Right ventricle myocardium superior (tissue), 1 donor: ENCODE measurements around the gene CERCAM. TPM values are rescaled to one million over a fixed set of nuclear protein-coding genes. Genes with fewer than 3 reads are reported as not detected.

ENCODE experiments used
- ATAC-seq: fragments of 200-7000 bp; cut with Tn5 transposase; one replicate; pipeline ENCODE4 v1.9.1; 2020; ENCODE audit warnings: mild to moderate bottlenecking; ENCODE audit not compliant: poor library complexity
- DNase-seq: peaks from one replicate; pipeline ENCODE4 v3.0.0-alpha.2; 2020
- intact Hi-C: fragments of 100-400 bp; cut with DNase I; formaldehyde crosslinking; loops from one replicate; pipeline ENCODE4 v1.11.2; 2022
- long read RNA-seq: library from polyadenylated mRNA; unstranded; transcript quantifications from one replicate; pipeline ENCODE4 v2.0.0, GENCODE V29; 2021
- total RNA-seq: library from RNA; stranded (reverse); fragmentation: NEBNext Ultra II Directional; extraction: Animal tissue kit (Norgen Biotek cat#: 25700); gene quantifications from one replicate; pipeline ENCODE4 v1.2.1, GENCODE V29; 2021
- donor health status: DM: no; HTN: yes; CAD: no; lungs with severe emphysema.

Gene CERCAM, protein sequence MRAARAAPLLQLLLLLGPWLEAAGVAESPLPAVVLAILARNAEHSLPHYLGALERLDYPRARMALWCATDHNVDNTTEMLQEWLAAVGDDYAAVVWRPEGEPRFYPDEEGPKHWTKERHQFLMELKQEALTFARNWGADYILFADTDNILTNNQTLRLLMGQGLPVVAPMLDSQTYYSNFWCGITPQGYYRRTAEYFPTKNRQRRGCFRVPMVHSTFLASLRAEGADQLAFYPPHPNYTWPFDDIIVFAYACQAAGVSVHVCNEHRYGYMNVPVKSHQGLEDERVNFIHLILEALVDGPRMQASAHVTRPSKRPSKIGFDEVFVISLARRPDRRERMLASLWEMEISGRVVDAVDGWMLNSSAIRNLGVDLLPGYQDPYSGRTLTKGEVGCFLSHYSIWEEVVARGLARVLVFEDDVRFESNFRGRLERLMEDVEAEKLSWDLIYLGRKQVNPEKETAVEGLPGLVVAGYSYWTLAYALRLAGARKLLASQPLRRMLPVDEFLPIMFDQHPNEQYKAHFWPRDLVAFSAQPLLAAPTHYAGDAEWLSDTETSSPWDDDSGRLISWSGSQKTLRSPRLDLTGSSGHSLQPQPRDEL
- 7.2 TPM for total RNA-seq
- long read RNA-seq, transcript CERCAM-201 (13 exons, 2,685 nt), result major isoform, 23 of 29 reads
- long read RNA-seq, partial matches to known transcripts, result 5 of 29 reads
- long read RNA-seq, other reads (novel, unspliced or antisense), result 1 of 29 reads

DNA sequence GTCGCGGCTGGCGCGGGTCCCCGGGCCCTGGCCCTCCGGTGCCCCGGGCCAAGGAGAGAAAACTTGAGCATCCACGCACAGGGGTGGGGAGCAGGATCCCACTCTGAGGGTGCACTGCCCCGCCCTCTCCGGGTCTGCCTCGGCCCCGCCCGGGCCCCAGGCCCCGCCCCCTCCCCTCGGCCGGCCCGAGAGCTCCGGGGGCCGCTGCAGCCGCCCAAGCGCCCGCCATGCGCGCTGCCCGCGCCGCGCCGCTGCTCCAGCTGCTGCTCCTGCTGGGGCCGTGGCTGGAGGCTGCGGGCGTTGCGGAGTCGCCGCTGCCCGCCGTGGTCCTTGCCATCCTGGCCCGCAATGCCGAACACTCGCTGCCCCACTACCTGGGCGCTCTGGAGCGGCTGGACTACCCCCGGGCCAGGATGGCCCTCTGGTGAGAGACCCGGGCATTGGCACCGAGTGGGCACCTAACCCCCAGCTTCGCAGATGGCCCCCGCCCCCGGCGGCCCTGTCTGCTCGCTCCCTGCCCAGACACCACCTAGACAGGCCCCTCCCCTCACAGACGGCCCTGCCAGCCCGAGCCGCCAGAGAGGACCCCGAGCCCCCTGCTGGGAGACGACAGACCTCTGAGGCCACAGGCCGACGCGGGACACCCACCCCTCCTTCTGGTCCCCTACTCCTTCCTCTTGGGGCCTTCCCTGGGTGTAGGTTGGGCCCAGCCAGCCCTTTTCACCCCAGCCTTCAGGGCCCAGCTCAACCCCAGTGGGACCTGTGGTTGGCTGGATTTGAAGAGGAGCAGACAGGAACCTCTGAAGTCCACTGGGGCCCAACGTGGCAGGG lies at the start of gene CERCAM:
CERCAM (plus strand) TSS at position 207 of the 831 bp plus-strand sequence; CDS start at position 228, 21 bp downstream.
- ATAC-seq (peak; percentile 94), DNase-seq (peak; percentile 76)
- intact Hi-C loops, result no loop called here

DNA sequence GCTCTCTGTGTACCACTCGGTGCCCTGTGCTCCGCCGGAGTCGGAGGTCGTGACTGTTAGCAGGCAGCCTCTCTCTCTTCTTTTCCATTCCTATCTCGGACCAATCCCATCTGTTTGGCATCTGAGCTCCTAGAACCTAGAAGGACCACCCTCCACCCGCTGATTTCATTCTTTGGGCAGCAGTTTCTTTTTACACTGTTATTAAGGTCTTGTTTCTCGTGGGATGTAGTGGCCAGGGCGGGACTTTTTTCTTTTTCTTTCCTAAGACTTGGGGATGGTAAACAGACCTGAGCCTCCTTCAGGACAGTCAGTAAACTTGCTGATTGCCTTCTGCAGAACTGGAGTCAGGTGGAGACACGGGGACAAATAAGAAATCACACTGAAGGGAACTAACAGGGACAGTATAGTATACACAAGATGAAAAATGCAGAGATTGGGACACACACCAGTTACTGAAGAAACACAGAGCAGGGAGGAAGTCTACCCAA lies 49.0 kb upstream of the CERCAM start:
- ATAC-seq (no peak), DNase-seq (no peak)
- intact Hi-C loops, result no loop called here

DNA sequence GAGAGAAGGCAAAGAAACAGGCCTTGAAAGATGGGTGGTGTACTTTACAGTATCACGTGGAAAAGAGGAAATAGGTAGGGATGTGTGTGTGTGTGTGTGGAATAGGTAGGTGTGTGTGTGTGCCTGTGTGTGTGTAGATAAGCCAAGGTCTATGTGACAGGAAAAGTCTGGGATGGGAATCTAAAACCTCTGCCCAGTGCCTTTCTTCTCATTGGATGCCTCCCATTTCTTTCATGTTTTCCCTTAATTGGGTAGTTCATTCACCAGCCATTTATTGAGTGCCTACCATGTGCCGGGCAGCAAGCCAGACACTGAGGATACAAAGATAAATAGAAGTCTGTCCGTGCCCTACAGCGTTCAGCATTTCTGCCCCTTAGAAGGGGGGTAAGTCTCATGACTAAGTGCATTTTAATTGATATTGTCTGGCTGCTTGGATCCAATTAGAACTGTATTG lies 48.4 kb upstream of the CERCAM start:
- intact Hi-C loops, result no loop called here
- ATAC-seq (no peak), DNase-seq (no peak)

DNA sequence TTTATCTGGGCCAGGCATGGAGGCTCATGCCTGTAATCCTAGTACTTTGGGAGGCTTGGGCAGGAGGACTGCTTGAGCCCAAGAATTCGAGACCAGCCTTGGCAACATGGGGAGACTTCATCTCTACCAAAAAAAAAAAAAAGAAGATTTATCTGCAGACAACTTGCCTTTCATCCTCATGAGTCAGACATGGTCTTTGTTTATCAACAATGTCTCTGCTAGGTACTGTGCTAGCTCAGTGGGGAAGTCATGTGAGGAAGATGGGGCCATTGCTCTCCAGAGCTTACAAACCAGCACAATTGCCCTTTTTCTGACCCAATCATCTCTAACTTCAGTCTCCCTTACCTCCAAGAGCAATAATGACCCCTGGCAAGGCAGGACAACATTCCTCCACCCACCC lies 47.9 kb upstream of the CERCAM start:
- ATAC-seq, result no peak
- intact Hi-C loops, result no loop called here
- DNase-seq, result no peak

GRCh38 chr9:128374221-128374675 lies 46.4 kb upstream of the CERCAM start:
- intact Hi-C loops, result no loop called here
- DNase-seq, result no peak

DNA sequence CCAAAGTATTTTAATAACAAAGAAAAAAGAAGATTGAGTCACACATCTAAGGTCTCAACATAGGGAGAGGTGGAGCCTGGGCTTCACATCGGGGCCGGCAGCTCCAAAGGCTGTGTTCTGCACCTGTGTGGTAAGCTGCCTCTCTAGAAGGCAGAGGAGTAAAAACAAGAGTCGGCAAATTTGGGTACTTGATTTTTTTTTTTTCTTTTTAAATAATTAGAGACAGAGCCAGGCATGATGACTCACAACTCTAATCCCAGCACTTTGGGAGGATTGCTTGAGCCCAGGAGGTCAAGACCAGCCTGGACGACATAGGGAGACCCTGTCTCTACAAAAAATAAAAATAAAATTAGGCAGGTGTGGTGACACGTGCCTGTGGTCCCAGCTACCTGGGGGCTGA lies 44.8 kb upstream of the CERCAM start:
- ATAC-seq (no peak), DNase-seq (no peak)
- intact Hi-C loops, result no loop called here

More at GRCh38 chr9:128374221-128374675, 46.4 kb upstream of the CERCAM start:
- ATAC-seq, result no peak

GRCh38 chr9:128382261-128382660 lies 38.4 kb upstream of the CERCAM start:
- ATAC-seq (no peak), DNase-seq (no peak)
- intact Hi-C loops, result no loop called here

DNA sequence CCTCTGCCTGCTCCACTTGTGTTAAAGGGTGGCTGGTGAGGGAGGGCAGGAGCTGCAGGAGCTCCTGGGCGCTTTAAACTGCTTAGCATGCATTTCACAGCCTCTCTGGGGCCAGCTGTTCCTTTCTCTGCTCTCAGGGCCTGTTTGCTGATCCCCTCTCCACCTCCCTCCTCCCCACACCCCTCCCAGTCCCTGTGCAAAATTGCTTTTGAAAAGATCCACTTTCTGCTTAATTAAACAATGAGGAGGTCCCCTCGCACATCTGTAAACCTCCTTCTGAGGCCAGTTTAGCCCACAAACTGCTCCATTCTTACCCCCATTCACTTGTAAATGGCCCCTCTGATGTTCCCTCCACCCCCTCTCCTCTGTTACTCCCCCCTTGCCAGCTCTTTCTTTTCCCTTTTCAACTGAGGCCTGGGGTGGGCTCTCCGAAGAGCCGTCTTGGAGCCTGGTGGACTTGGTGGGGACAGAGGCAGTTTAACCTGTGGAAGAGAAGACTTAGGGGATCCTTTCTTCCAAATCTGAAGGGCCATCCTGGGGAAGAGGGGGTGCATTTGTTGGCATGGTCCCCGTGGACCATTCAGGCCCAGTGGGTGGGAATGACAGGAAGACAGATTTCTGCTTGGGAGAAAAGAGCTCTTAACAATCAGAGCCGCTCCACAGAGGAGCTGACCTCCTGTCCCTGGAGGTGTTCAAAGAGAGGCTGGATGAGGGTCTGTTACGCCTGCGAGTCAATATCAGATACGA lies 37.5 kb upstream of the CERCAM start:
- DNase-seq (no peak), ATAC-seq (no peak)
- intact Hi-C loops, result no loop called here

- no peak for ATAC-seq
- intact Hi-C loops, result no loop called here
- DNase-seq, result no peak
These were observed 36.9 kb upstream of the CERCAM start for GRCh38 chr9:128383791-128384190.

GRCh38 chr9:128384801-128385495 lies 35.7 kb upstream of the CERCAM start:
- intact Hi-C loops, result no loop called here
- ATAC-seq (no peak), DNase-seq (no peak)

DNA sequence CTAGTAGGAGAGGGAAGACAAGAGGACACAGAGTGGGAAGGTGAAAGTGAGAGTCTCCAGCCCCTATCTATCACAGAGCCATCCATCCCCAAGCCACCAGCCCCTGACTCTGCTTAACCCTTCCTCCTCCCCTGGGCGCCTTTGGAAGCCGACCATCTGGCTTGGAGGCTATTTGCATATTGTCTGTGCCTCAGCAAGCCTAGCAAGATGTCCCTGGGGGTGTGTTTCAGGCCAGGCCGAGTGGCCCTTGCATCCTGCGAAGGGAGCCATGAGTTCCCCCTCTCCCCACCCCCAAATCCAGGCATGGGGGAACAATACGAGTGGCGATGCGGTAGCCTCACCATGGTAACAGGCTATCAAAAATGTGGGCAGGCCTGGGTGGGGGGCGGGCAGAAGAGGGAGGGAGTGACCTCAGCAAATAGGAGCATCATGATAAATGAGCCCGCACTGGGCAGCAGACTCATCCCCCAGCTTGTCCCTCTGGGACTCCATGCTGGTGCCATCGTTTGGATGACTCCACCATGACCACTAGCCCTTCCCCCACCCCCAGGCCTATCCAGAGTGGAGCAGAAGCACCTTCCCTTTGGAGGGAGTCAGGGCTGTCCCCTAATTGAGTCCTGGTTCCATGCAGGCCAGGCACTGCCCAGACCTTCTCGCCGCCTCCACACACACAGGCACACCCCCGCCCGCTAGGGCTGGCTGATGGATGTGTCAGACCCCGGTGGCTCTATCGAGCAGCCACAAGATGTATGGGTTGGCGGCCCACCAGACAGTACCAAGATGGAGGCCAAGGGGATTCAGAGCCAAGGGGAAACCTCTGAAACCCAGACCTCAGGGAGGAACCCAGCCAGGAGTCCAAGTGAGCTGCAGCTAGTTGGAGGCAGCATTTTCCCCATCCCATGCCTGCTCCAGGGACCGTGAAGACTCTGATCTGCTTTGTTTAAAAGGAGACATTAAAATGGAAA lies 34.9 kb upstream of the CERCAM start:
- no peak for DNase-seq
- no peak for ATAC-seq
- intact Hi-C loops, result no loop called here

DNA sequence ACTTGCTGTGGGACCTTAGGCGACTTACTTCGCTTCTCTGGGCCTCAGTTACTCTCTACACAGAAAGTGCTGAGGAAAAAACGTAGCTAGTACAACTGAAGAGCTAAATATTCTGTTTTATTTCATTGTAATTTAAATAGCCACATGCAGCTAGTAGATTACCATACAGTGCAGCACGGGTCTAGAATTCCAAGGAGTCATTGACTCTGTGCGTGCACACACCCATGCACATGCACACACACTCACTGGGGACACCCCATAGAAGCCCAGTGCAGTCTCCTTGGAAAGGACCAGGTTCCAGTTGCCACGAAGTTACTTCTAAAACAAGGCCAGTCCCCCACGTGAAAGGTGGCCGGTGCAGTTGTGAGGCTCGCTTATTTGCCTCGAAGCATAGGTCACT lies 32.5 kb upstream of the CERCAM start:
- DNase-seq, result no peak
- no peak for ATAC-seq
- intact Hi-C loops, result no loop called here

- no peak for DNase-seq
- intact Hi-C loops, result no loop called here
- ATAC-seq, result peak; percentile 40
These were observed 31.1 kb upstream of the CERCAM start for GRCh38 chr9:128389395-128390149.

DNA sequence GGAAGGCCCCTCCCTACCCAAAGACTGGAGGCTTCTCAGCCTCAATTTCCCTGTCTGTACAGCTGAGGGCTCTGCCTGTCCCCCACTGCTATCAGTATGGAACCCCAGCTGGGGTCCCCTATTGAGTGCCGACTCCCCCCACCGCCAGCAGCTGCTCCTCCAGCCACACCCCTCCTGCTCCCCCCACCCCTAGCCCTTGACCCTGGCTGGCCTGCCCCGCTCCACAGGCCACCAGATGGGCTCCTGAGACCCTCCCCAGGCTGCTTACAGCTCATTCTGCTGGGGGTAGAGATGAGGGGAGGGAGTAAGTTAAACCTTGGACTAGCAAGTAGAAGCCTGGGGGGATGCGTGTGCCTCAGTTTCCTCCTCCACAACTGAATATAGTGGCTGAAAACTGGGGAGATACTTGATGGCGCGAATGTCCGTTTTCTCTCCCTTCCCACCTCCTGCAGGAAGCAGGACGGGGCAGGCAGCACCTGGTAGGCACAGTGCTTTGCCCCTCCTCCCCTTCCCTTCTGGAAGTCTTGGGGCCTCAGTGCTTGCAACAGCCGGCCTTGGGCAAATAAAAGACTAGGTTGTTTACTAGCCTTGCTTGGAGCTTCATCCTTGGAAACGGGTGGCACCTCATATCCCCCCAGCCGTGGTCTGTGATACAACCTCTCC lies 30.4 kb upstream of the CERCAM start:
- ATAC-seq (no peak), DNase-seq (no peak)
- intact Hi-C loops, result no loop called here
